GM12878 (cell line): Measurements from ENCODE around the gene DTX1. TPM values are rescaled to one million over a fixed set of nuclear protein-coding genes. Genes with fewer than 3 reads are reported as not detected.

Experiments
- ATAC-seq: fragments of 200-7000 bp; cut with Tn5 transposase; 3 replicates; pipeline ENCODE4 v1.9.1; 2020; ENCODE audit warnings: mild to moderate bottlenecking, moderate library complexity
- BruUV-seq: library from RNA; stranded (reverse); fragments of 400-500 nt; replicated peaks from 2 replicates; lab custom pipeline; 2021; lab: Mats Ljungman, UMichigan
- CTCF ChIA-PET: fragments of 300-600 bp; sonication (Branson Sonifier 250); formaldehyde crosslinking; extraction: SDS; loops from one replicate; lab custom pipeline; 2021; ENCODE audit warnings: inconsistent platforms; lab: Yijun Ruan, JAX
- POLR2A ChIA-PET: fragments of 350-600 bp; formaldehyde crosslinking; extraction: SDS; loops from one replicate; lab custom pipeline; 2021; ENCODE audit warnings: inconsistent platforms; lab: Charles Lee
- RAD21 ChIA-PET: fragments of 300-600 bp; sonication (Branson Sonifier 250); formaldehyde crosslinking; loops from one replicate; lab custom pipeline; 2023; ENCODE audit warnings: antibody characterized with exemption; ENCODE audit not compliant: unreplicated experiment; lab: Charles Lee
- SMC1A ChIA-PET: fragments of 300-600 bp; sonication (Branson Sonifier 250); formaldehyde crosslinking; loops from one replicate; lab custom pipeline; 2023; ENCODE audit not compliant: unreplicated experiment, uncharacterized antibody; lab: Charles Lee
- DNase-seq: peaks from one replicate; pipeline ENCODE4 v3.0.0-alpha.2; 2011; ENCODE audit warnings: low read depth, low spot score
- FAIRE-seq: peaks from 3 replicates; lab custom pipeline; 2011; peaks lifted over from hg19 to GRCh38; lab: Jason Lieb, UNC
- H2AFZ ChIP-seq: 2 replicates; pipeline ENCODE4 v1.6.0; 2011; ENCODE audit warnings: low read depth, low read length, control low read depth; ENCODE audit not compliant: control insufficient read depth
- H3K27ac ChIP-seq: 2 replicates; pipeline ENCODE4 v1.5.1; 2011; ENCODE audit warnings: control low read depth; ENCODE audit not compliant: control insufficient read depth, insufficient read depth
- H3K27me3 ChIP-seq, 2 experiments: replicated peaks in 1 of 2; 2 replicates each; pipeline versions ENCODE4 v1.6.0 to v1.6.1; 2011; ENCODE audit warnings: low read length in 1 of 2; ENCODE audit not compliant: control insufficient read depth in 2 of 2, insufficient read depth in 2 of 2
- H3K36me3 ChIP-seq, 2 experiments: 2 replicates each; pipeline ENCODE4 v1.5.1; 2011; ENCODE audit warnings: low read length in 1 of 2; ENCODE audit not compliant: control insufficient read depth in 2 of 2, insufficient read depth in 2 of 2
- H3K4me1 ChIP-seq: 2 replicates; pipeline ENCODE4 v1.6.1; 2011; ENCODE audit warnings: mild to moderate bottlenecking, low read length, moderate library complexity, mixed read lengths; ENCODE audit not compliant: control insufficient read depth, insufficient read depth
- H3K4me2 ChIP-seq: 2 replicates; pipeline ENCODE4 v1.6.0; 2011; ENCODE audit warnings: control low read depth; ENCODE audit not compliant: control insufficient read depth, insufficient read depth
- H3K4me3 ChIP-seq: fragments of 200-600 bp; sonication (generic); 2 replicates; pipeline ENCODE4 v1.5.1; 2016
- H3K79me2 ChIP-seq: 2 replicates; pipeline ENCODE4 v1.6.0; 2011; ENCODE audit warnings: low read length; ENCODE audit not compliant: control insufficient read depth, insufficient read depth
- H3K9ac ChIP-seq: 2 replicates; pipeline ENCODE4 v1.8.0; 2011; ENCODE audit warnings: low read length, control low read depth, mixed read lengths; ENCODE audit not compliant: control insufficient read depth, insufficient read depth
- H3K9me3 ChIP-seq: replicated peaks from 3 replicates; pipeline ENCODE4 v1.5.1; 2011; ENCODE audit warnings: mild to moderate bottlenecking, low read length; ENCODE audit not compliant: control insufficient read depth, insufficient read depth
- H4K20me1 ChIP-seq: 2 replicates; pipeline ENCODE4 v1.6.0; 2011; ENCODE audit not compliant: control insufficient read depth, insufficient read depth
- ATF7 ChIP-seq: fragments of 450-650 bp; IDR thresholded peaks from 2 replicates; pipeline ENCODE4 v1.6.1; 2016; ENCODE audit warnings: low read depth, mild to moderate bottlenecking
- BACH1 ChIP-seq: fragments of 450-650 bp; IDR thresholded peaks from 2 replicates; pipeline ENCODE4 v1.6.1; 2017; ENCODE audit warnings: mild to moderate bottlenecking, borderline replicate concordance
- HDGF ChIP-seq: fragments of 450-650 bp; IDR thresholded peaks from 2 replicates; pipeline ENCODE4 v1.6.1; 2016; ENCODE audit warnings: antibody characterized with exemption
- MLLT1 ChIP-seq: fragments of 450-650 bp; IDR thresholded peaks from 2 replicates; pipeline ENCODE4 v1.6.1; 2016; ENCODE audit warnings: mild to moderate bottlenecking
- MTA2 ChIP-seq: fragments of 450-650 bp; IDR thresholded peaks from 2 replicates; pipeline ENCODE4 v1.6.1; 2016; ENCODE audit warnings: low read depth, mild to moderate bottlenecking, moderate library complexity
- NBN ChIP-seq: fragments of 450-650 bp; IDR thresholded peaks from 2 replicates; pipeline ENCODE4 v1.6.1; 2016
- WGBS: methylation state at CpG from one replicate; pipeline ENCODE4 v1.1.6; 2016; ENCODE audit warnings: low lambda C conversion rate; ENCODE audit not compliant: insufficient replicate concordance, insufficient coverage; ENCODE audit errors: missing lambda C conversion rate; 5-methylcytosine and 5-hydroxymethylcytosine counted together
- in situ Hi-C: fragments of 300-500 bp; cut with MboI; formaldehyde crosslinking; loops from 9 replicates; pipeline ENCODE4 v1.14.3; 2018; ENCODE audit warnings: mixed read lengths
- intact Hi-C: fragments of 100-400 bp; cut with micrococcal nuclease; formaldehyde crosslinking; loops from one replicate; pipeline ENCODE4 v1.14.2; 2022; ENCODE audit not compliant: unreplicated experiment
- polyA plus RNA-seq, 11 experiments: library from polyadenylated mRNA; depleted of rRNA in 4 of 11; unstranded in 6 of 11; stranded (reverse) in 5 of 11; fragments of >200 nt; fragmentation: Nextera tagmentation in 4 of 11; fragmentation: Illumina TruSeq in 1 of 11; extraction: Ambion mirVana in 4 of 11; extraction: Trizol in 1 of 11; gene quantifications; 1 replicate in 1 of 11; 2 replicates in 10 of 11; pipeline versions ENCODE4 v1.2.1 to v1.2.3, GENCODE V29; 2011 to 2016; ENCODE audit warnings: inconsistent platforms in 2 of 11, missing spikeins in 2 of 11, low read depth in 1 of 11
- total RNA-seq, 4 experiments: library from RNA; depleted of rRNA in 3 of 4; stranded (reverse); fragments of >200 nt in 3 of 4; fragmentation: Illumina TruSeq in 1 of 4; extraction: Trizol in 1 of 4; gene quantifications; 2 replicates each; pipeline versions ENCODE4 v1.2.1 to v1.2.3, GENCODE V29; 2013 to 2021

The DTX1 gene
- total and polyA plus RNA-seq, 10 of the 15 experiments (the other 5 are each of a cell fraction or from before 2014, with no cell fraction given), result 0.09 to 2.8 (median 0.66) TPM

DNA sequence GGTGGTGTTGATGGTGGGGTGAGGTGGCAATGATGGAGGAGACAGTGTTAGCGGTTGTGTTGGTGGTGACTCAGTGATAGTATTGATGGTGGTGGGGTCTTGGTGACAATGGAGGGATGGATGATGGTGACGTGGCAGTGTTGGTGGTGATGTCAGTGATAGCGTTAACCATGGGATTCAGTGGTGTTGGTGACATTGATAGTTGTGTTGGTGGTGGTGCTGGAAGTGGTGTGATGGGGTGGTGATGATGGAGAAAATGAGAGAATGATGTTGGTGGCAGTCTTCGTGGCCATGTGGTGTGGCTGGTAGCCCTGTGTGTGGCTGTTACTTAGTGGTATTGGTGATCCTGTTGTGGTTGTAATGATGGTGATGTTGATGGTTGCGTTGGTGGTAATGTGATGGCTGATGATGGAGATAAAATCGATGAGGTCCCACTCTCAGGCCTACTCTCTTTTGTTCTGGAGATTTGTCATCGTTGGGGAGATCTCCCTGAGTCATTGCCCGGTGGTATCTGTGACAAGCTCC lies 2.6 kb downstream of the DTX1 start:
- ChIA-PET CTCF (interaction anchor here (0.6 to 8.8 kb wide), 7 partner anchors 9 to 114 kb away, joined by 3 to 78 read pairs (median 5); partner anchors contain the start of gene OAS2), RAD21 (interaction anchor here (1.0 to 9.1 kb wide), 7 partner anchors 9 to 114 kb away, joined by 3 to 84 read pairs (median 4); no protein-coding TSS in a partner anchor)
- Histone ChIP-seq H3K79me2 (peaks cover 11% of the 10 kb centered on the region), H3K4me3 (peak overlapping the region; percentile 23; the same call in 1 of the 2 replicates)
- TF ChIP-seq NBN (peak; percentile 67; the same call in 1 of the 2 replicates), BACH1 (no peak), HDGF (peak; percentile 99), MTA2 (peak; percentile 18; the same call in 1 of the 2 replicates), MLLT1 (peak; percentile 84), ATF7 (0 out of 2 replicates have a peak, but pooled peaks have one; percentile 12)
- TF ChIP-seq, all 136 proteins: peak for 5
- no peak for DNase-seq
- Histone ChIP-seq H3K4me2 (no peak overlapping the region), H2AFZ (no peak overlapping the region), H4K20me1 (peaks cover 3% of the 10 kb centered on the region; the same call in 1 of the 2 replicates), H3K9me3 (no peaks in the 10 kb centered on the region), H3K36me3 (no peaks in the 10 kb centered on the region), H3K27ac (no peak overlapping the region), H3K4me1 (peaks cover 16% of the 10 kb centered on the region), H3K9ac (no peak overlapping the region), H3K27me3 (peaks cover 1 to 9% of the 10 kb centered on the region in 2 experiments; a peak in 3 of 4 replicates)
- ChIA-PET SMC1A (interaction anchor here (1.0 to 17.0 kb wide), 9 partner anchors 8 to 114 kb away, joined by 3 to 416 read pairs (median 4); partner anchors contain the start of gene CFAP73), POLR2A (interaction anchor here (2.7 to 3.3 kb wide), 2 partner anchors 10 to 30 kb away, joined by 16 to 18 read pairs; no protein-coding TSS in a partner anchor)
- TSS peak; percentile 67 for BruUV-seq
- FAIRE-seq, result no peak
- intact Hi-C loops (no loop called here), in situ Hi-C loops (no loop called here)
- WGBS, result 49% methylated on average over 8 of the region's 8 CpGs
- no peak for ATAC-seq
